ENCODE measurements around the gene BRPF3.

DNA sequence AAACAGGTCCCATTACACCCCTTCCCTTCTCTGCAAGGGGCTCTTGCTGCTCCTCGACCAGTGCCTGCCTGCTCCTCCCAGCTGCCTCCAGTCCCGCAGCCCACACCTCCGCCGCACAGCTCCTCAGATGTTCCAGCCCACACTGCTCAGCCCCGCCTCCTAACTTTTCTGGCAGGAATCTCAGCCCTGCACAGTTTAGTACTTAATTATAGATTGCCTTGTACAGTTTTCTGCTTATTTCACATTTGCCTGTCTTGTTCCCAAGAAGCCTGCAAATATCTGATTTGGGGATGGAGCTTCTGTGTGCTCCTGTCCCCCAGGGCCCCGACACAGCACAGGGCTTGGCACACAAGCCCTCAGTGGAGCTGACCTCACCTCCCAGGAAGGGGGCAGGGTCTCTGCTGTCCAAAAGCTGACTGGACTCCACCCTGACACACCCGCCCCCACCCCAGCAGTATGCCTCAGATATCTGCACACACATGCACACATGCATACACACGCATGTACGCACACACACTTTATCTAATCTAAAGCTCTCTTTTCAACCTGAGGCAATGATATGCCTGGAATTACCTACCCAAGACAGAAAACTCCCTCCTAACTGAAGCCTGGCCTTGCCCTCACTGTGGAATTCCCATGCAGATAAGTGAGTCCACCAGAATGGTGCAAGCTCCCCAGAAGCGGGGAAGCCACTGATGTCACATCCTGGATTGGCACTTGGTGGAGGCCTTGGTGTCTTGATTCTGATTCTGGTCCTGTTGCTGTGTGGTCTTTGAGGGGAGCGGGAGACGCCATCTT lies 72.1 kb downstream of the BRPF3 start:
- no peak for TF ChIP-seq ZSCAN9 (CRISPR knock-in tag; IDR thresholded peaks at IDR 0.05; ENCODE audit: borderline replicate concordance)
- TF ChIP-seq ERF (CRISPR knock-in tag; IDR thresholded peaks at IDR 0.05) = no peak
- TF ChIP-seq, protein P1, sequence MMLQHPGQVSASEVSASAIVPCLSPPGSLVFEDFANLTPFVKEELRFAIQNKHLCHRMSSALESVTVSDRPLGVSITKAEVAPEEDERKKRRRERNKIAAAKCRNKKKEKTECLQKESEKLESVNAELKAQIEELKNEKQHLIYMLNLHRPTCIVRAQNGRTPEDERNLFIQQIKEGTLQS (CRISPR knock-in tag; IDR thresholded peaks at IDR 0.05) = no peak
- TF ChIP-seq PAF1 (CRISPR knock-in tag; IDR thresholded peaks at IDR 0.05) = no peak

All from HepG2 (cell line).